ENCODE measurements around the gene ZNF550.
A peak's percentile ranks its signal among the peaks of the same experiment; 100 is the strongest.

The ZNF550 gene

GRCh38 chr19:57559404-57560025, at the start of gene ZNF550:
Gene ZNF550 (minus strand): TSS chr19:57559863. CDS start chr19:57559682, 181 bp downstream.
- peak; percentile 66 for DNase-seq (ENCODE audit: low read depth)
- peak within 1 kb of the TSS; percentile 95 for H3K4me3 ChIP-seq (ENCODE audit: low read depth, low read length)

DNA sequence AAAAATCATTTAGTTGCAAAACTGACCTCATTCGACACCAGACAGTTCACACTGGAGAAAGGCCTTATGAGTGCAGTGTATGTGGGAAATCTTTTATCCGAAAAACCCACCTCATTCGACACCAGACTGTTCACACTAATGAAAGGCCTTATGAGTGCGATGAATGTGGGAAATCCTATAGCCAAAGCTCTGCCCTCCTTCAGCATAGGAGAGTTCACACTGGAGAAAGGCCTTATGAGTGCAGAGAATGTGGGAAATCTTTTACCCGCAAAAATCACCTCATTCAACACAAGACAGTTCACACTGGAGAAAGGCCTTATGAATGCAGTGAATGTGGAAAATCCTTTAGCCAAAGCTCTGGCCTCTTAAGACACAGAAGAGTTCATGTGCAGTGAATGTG, 47.3 kb upstream of the ZNF550 start:
- no peak for DNase-seq (ENCODE audit: low read depth)
- H3K4me3 ChIP-seq (ENCODE audit: low read depth, low read length), result no peak overlapping the region

DNA sequence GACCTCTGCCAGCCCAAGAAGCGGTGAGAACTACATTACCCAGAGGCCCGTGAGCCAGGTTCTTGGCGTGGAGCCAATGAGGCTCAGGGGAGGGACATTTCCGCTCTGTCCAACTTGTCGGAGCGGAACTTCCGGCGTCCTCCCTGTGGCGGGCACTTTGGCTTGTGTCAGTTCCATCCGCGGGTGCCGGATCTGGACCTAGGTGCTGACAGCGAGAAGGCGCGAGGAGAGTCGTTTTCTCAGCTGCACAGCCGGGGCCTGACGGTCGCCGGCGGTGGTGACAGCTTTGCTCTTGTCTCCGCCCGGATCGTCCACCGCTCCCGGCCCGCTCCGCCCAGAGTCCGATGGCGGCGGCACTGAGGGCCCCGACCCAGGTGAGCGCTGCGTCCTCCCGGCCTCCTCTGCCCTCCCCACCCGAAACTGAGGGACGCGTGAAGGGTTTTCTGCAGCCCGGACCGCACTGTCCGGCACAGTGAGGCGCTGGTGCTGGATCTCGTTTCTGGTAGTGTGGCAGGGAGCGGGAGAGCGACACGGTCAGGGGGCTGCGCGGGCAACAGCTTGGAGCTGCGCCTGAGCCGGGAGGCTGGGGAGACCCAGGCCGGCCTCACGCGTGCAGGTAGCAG, 40.2 kb upstream of the ZNF550 start, which contains the start of gene ZNF530:
Gene ZNF530, plus strand, starts transcription at position 125 of the 623 bp plus-strand sequence. CDS start 4,461 bp downstream, outside the sequence.
- peak; percentile 64 for DNase-seq (ENCODE audit: low read depth)
- H3K4me3 ChIP-seq (ENCODE audit: low read depth, low read length), result peak within 1 kb of the TSS; percentile 88

GRCh38 chr19:57599377-57599760, 39.7 kb upstream of the ZNF550 start:
- DNase-seq (ENCODE audit: low read depth), result no peak
- H3K4me3 ChIP-seq (ENCODE audit: low read depth, low read length), result peak overlapping the region; percentile 88

DNA sequence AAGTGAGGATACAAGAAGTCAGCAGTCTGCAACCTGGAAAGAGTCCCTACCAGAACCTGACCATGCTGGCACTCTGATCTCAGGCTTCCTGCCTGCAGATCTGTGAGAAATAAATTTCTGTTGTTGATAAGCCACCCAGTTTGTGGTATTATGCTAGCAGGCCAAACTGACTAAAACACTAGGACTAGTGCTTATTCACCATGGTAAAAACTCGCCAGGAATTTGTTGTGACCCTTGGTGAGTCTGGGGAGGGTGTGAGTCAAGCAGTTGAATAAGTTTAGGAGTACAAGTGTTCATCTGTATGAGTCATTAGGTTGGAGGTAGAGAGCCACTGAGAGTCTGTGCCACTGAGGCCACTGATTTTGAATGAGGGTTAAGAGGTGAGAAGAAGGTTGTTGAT, 27.9 kb upstream of the ZNF550 start:
- no peak overlapping the region for H3K4me3 ChIP-seq (ENCODE audit: low read depth, low read length)
- DNase-seq (ENCODE audit: low read depth), result no peak

- peak; percentile 72 for DNase-seq (ENCODE audit: low read depth)
- peak within 1 kb of the TSS; percentile 60 for H3K4me3 ChIP-seq (ENCODE audit: low read depth, low read length)
These were observed 24.1 kb upstream of the ZNF550 start, which contains the start of gene ZIK1 for GRCh38 chr19:57583521-57584416. Gene ZIK1 (plus strand): TSS chr19:57584145. CDS start chr19:57584357, 212 bp downstream.

GRCh38 chr19:57583104-57583520, 23.4 kb upstream of the ZNF550 start:
- DNase-seq (ENCODE audit: low read depth), result no peak
- H3K4me3 ChIP-seq (ENCODE audit: low read depth, low read length), result peak overlapping the region; percentile 60

DNA sequence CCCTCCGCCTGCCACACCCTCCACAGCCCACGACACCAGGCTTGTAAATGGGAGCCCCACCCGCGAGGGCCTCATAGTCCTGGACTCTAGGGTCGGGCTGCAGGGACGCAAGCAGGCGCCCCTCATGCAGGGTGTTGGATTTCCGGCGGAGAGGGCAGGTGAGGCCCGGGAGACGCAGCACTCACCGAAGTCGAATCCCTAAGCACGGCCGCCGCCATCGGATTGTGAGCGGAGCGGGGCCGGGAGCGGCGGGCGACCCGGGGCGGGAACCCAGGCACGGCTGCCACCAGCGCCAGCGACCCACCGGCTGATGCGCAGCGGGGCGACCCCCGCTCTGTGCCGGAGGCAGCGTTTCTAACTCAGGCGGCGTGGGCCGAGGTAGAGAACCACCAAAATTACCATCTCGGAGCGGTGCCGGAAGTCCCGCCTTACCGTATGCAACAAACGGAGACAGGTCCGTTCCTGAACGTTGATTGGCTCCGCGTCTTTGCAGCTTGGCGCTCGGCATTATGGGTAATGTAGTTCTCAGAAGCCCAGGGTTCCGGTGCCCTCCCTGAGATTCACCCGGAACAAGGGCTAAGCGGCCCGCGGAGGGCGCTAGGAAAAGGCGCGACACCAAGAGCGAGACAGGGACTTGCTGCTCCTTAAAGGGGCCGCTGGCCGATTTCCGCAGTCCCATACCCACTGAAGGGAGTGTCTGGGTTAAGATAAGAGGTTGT, 19.0 kb upstream of the ZNF550 start, which contains the start of gene ZNF416:
Gene ZNF416, minus strand, starts transcription at position 425 of the 719 bp plus-strand sequence. Its CDS starts 207 bp downstream, at position 218.
- peak within 1 kb of the TSS; percentile 82 for H3K4me3 ChIP-seq (ENCODE audit: low read depth, low read length)
- DNase-seq (ENCODE audit: low read depth), result peak; percentile 94

DNA sequence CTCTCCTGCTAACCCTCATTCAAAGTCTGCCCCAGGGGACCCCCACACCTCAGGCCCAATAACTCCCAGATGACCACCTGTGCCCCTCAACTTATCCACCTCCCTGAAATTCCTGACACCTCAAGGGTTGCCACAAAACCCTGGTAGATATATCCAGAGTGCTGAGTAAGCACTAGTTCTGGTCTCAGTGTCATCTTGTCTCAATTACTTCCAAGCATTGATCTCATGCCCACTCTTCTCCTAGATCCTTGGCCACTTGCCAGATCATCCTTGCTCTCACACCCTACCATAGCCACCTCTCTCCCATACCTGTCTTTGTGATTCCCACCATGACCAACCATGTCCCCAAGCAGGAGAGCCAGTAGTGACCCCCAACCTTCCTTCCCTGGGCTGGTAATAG, 17.0 kb upstream of the ZNF550 start:
- DNase-seq (ENCODE audit: low read depth), result no peak
- no peak overlapping the region for H3K4me3 ChIP-seq (ENCODE audit: low read depth, low read length)

- H3K4me3 ChIP-seq (ENCODE audit: low read depth, low read length), result no peak overlapping the region
- no peak for DNase-seq (ENCODE audit: low read depth)
These were observed 12.8 kb upstream of the ZNF550 start for GRCh38 chr19:57572415-57572947.

DNA sequence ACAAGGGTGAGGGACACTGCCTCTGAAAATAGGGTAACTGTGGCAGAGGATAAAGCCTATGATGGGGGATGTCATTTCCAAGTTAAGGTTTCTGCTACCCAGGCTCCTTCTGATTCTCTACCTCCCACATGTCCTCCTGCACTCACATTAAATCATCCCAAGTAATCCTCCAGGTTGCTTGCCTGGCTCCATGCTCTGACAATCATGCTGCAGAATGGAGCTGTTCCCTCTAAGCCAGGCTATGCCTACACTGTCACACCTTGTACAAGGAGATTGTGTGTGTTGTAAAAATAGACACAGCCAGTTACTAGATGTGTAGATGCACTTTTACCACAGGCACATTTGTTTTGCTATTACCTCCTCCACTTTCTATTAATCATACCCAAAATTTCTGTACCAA, 11.0 kb upstream of the ZNF550 start:
- H3K4me3 ChIP-seq (ENCODE audit: low read depth, low read length), result no peak overlapping the region
- no peak for DNase-seq (ENCODE audit: low read depth)

DNA sequence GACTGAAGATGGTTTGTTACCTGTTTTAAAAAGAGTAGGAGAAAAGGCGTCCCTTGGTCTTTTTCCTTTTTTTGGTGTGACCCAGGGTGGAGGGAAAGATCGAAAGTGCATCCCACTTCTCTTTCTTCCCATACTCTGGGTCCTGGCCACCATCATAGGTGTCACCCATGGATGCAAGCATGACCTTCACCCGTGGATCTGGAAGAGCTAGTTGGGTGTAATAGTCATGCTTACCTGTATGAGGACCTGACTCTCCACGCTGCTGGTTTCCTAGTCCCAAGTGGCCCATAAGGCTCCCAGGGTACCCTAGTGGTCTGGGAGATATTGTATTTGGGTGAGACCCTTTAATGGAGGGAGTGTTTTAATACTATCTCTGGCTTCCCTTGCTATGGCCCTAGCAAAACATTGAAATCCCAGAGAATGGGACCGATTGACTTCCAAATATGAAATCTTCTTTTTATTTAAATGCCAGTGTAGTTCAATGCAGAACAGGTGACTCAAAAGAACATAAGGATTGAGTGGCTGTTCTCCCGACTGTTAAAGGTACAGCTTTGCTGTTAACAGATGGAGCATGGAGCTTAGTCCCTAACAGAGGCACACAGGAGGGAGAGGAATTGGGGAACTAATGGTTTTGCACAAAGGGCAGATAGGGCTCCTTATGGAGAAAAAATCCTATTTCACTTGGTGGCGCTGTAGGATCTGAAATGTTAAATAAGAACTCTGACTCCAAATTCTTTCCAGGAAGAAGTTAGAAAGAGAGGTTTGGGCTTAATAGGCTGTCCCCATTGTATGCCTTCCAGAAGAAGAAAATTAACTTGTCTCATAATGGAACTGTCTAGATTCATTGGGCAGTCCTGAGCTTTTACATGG, 7.0 kb upstream of the ZNF550 start:
- H3K4me3 ChIP-seq (ENCODE audit: low read depth, low read length), result no peak overlapping the region

GRCh38 chr19:57563547-57563946, 3.9 kb upstream of the ZNF550 start:
- H3K4me3 ChIP-seq (ENCODE audit: low read depth, low read length), result no peak overlapping the region
- no peak for DNase-seq (ENCODE audit: low read depth)

More for the DNA sequence above, 7.0 kb upstream of the ZNF550 start:
- no peak for DNase-seq (ENCODE audit: low read depth)

- peak; percentile 35 for DNase-seq (ENCODE audit: low read depth)
These were observed 407 bp upstream of the ZNF550 start for GRCh38 chr19:57560049-57560491.

GRCh38 chr19:57559008-57559403, 657 bp downstream of the ZNF550 start:
- peak overlapping the region; percentile 95 for H3K4me3 ChIP-seq (ENCODE audit: low read depth, low read length)
- no peak for DNase-seq (ENCODE audit: low read depth)

More at GRCh38 chr19:57560049-57560491, 407 bp upstream of the ZNF550 start:
- peak overlapping the region; percentile 95 for H3K4me3 ChIP-seq (ENCODE audit: low read depth, low read length)

DNA sequence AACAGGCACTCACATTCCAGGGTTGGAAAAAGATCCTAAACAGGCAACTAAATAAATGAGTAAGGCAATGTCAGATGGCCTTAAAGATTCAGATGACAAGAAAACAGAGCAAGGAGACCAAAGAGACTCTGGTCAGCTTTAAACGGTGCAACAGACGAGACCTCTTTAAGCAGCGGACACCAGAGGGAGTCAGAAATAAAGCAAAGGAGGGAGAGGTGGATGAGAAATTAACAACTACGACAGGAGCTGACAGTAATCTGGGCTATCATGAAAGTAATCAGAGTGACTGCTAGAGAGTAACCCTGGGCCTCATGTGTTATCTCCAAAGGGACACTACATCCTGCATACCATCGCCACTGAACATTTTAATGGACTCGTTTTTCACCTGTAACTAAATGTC, 1.1 kb downstream of the ZNF550 start:
- DNase-seq (ENCODE audit: low read depth), result no peak
- peak overlapping the region; percentile 95 for H3K4me3 ChIP-seq (ENCODE audit: low read depth, low read length)

GRCh38 chr19:57557659-57558058, 2.0 kb downstream of the ZNF550 start:
- no peak for DNase-seq (ENCODE audit: low read depth)
- H3K4me3 ChIP-seq (ENCODE audit: low read depth, low read length), result no peak overlapping the region

DNA sequence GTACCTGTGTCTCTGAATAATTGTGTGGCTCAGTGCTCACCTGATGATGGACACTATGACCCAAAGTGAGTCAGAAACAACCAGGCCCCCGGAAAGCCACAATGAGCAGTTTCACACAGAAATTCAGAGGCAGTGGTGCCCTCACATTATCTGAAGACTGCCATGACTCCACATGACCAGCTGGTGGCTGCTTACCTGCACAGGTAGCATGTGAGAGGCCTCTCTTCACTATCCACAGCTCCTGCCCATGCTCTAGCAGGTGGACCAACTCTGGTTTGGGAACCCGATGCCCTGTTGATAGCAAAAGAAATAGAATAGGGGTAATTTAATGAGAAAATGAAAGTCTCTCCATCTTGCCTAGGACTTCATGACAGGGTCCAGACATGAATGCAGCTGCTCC, 7.2 kb downstream of the ZNF550 start:
- no peak for DNase-seq (ENCODE audit: low read depth)
- H3K4me3 ChIP-seq (ENCODE audit: low read depth, low read length), result no peak overlapping the region
